SK-N-SH (cell line): ENCODE measurements around the gene MYH7B.

Source experiments
- CTCF ChIP-seq: fragments of 200-600 bp; sonication (generic); IDR thresholded peaks from 2 replicates; pipeline ENCODE4 v1.6.1; 2017; ENCODE audit warnings: antibody characterized with exemption, mild to moderate bottlenecking, moderate library complexity
- ELF1 ChIP-seq: IDR thresholded peaks from 2 replicates; pipeline ENCODE4 v1.4.0; 2012
- EZH2phosphoT487 ChIP-seq: fragments of 200-600 bp; sonication (generic); IDR thresholded peaks from 2 replicates; pipeline ENCODE4 v1.6.1; 2017; ENCODE audit warnings: low read depth, mixed run types, mild to moderate bottlenecking, antibody characterized with exemption, moderate library complexity, borderline replicate concordance
- GATA2 ChIP-seq: sonication (generic); formaldehyde crosslinking; IDR thresholded peaks from 2 replicates; pipeline ENCODE4 v1.5.0; 2020; ENCODE audit warnings: mild to moderate bottlenecking, missing genetic modification reagents
- IRF3 ChIP-seq: fragments of 150-350 bp; IDR thresholded peaks from 2 replicates; pipeline ENCODE4 v1.6.1; 2016; ENCODE audit warnings: mild to moderate bottlenecking, low read depth, low read length
- MEF2A ChIP-seq: IDR thresholded peaks from 2 replicates; pipeline ENCODE4 v1.4.0; 2012; ENCODE audit warnings: low read depth, borderline replicate concordance
- RCOR1 ChIP-seq: fragments of 150-350 bp; IDR thresholded peaks from 2 replicates; pipeline ENCODE4 v1.6.1; 2017; ENCODE audit warnings: antibody characterized with exemption, low read length
- REST ChIP-seq: IDR thresholded peaks from 2 replicates; pipeline ENCODE4 v1.6.1; 2012; ENCODE audit warnings: mild to moderate bottlenecking, low read depth, low read length, moderate library complexity
- RFX5 ChIP-seq: IDR thresholded peaks from 2 replicates; pipeline ENCODE4 v1.6.1; 2012; ENCODE audit warnings: mild to moderate bottlenecking, improper control_type of control experiment, low read length
- YY1 ChIP-seq: IDR thresholded peaks from 2 replicates; pipeline ENCODE4 v1.4.0; 2012; ENCODE audit warnings: low read depth, mild to moderate bottlenecking
- TF ChIP-seq, protein P1 (sequence below): IDR thresholded peaks from 2 replicates; pipeline ENCODE4 v1.4.0; 2012; ENCODE audit warnings: low read depth

DNA sequence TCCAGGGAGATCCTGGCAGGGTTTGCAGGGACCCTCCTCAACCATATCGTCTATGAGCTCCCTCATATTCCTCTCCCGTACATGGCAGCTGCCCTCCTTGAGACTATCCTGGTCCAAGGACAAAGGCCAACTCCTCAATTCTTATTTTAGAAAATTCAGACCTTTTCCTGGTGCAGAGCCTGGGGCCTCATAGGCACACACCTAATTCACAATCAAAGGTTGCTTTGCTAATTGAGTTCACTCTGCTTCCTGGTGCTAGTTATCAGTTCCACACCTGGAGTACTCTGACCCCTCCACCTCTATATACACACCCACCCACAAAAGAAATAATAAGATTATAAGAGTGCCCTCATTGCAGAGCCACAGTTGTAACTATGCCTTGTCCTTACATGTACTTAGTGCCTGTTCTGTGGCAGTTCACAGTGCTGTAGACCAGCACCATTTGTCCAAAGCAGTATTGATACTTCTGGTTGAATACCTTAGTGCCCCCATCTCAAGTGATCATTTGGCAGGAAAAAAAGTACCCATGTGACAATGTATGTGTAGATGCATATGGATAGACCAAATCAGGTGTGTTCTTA, 38.8 kb upstream of the MYH7B start:
- no peak for TF ChIP-seq CTCF
- no peak for TF ChIP-seq EZH2phosphoT487
- no peak for TF ChIP-seq YY1
- no peak for TF ChIP-seq RFX5
- no peak for TF ChIP-seq REST
- TF ChIP-seq RCOR1, result no peak
- TF ChIP-seq GATA2 (CRISPR knock-in tag), result no peak
- TF ChIP-seq, protein P1, sequence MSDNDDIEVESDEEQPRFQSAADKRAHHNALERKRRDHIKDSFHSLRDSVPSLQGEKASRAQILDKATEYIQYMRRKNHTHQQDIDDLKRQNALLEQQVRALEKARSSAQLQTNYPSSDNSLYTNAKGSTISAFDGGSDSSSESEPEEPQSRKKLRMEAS, result no peak
- TF ChIP-seq MEF2A, result no peak
- TF ChIP-seq ELF1, result no peak
- TF ChIP-seq IRF3, result no peak
